Measurements from ENCODE around the gene AMOTL1.

AMOTL1 gene

DNA sequence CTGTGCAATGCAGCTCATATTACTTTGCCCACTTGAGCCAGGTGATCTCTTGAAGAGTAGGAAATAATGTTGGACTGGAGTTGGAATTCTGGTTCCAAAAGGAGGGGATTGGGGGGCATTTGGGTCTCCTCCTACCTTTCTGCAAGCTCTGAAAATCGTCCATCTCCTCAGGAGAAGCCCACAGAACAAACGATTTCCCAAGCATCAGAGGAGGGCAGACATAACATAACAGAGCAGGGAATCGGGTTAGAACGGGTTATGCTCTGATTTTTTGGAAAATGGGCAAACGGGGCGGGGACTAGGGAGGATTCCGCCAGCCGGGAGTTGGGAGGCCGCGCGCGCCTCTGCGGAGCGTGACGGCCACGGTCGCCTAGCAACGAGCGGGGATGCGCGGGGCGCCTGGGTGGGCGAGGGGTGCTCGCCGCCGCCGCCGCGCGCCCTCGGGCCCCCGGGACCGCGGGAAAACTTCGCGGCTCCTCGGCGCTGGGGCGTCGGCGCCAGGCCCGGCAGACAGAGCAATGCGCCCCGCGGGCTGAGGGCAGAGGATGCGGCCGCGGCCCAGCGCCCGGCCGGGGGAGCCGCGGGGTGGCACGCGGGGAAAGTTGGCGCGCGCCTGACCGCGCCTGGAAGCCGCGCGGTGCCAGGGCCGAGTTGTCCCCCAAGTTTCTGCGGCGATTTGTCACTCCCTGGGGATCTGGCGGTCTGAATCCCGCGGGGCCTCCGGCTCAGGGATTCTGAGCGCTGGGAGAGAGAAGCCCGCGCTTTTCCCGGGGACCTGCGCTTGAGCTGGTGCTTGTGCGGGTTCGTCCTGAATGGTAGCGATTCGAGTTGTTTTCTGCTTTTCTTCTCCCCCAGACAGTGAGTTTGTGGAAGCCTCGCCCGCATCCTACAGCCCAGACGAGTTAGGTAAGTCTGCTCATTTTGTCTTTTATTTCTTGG is 27.8 kb upstream of the AMOTL1 start:
- DNase-seq (ENCODE audit: insufficient read length, low spot score) (peak; percentile 35), FAIRE-seq (no peak)
- TF ChIP-seq PAX5 (IDR thresholded peaks at IDR 0.05; ENCODE audit: insufficient read depth, low read length, severe bottlenecking) (no peak), POLR2AphosphoS5 (IDR thresholded peaks at IDR 0.05; ENCODE audit: low read depth, low read length) (no peak), POLR2A (IDR thresholded peaks at IDR 0.05; ENCODE audit: low read depth, low read length) (no peak), SPI1 (IDR thresholded peaks at IDR 0.05; ENCODE audit: low read depth, low read length) (no peak)

DNA sequence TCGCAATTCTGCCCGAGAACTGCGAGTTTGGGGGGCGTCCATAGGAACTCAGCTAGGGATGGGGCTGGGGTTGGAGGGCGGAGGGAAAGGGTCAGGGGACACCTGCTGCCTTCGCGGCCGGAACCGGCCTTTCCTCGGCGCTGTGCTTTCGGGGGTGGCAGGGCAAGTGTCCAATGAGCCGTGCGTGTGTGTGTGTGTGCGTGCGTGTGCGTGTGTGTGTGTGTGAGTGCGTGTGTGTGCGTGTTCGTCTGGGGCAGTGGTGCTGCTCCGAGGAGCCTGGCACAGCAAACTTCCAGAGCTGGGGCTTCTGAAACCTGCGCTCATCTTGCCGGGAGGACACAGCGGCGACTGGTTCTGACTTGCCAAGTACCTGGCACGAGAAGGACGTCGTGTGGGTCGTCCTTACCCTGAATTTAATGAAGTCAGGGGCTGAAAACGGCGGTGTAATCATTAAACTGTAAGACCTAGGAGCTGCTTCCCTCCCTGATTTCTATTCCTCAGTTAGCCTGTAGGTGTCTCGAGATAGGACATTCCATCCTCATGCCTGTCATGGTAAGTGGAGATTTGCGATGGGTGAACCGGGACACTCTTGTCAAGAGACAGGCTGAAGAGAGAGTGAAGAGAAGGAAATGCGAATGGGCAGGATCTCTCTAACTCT is 27.0 kb upstream of the AMOTL1 start:
- DNase-seq (ENCODE audit: insufficient read length, low spot score) (peak; percentile 19), FAIRE-seq (peak; percentile 35)
- TF ChIP-seq POLR2A (IDR thresholded peaks at IDR 0.05; ENCODE audit: low read depth, low read length) (no peak), POU2F2 (IDR thresholded peaks at IDR 0.05; ENCODE audit: low read depth, low read length) (no peak)

DNA sequence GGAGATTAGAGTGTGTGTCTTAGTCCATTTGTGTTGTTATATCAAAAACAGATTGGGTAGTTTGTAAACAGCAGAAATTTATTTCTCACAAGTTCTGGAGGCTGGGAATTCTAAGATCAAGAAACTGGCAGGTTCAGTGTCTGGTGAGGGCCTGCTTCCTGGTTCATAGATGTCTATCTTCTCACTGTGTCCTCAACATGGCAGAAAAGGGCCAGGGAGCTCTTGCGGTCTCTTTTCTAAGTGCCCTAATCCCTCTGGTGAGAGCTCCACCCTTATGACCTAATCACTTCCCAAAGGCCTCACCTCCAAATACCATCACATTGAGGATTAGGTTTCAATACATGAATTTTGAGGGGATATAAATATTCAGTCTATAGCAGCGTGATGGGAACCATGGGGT is 25.5 kb upstream of the AMOTL1 start:
- FAIRE-seq (no peak), DNase-seq (ENCODE audit: insufficient read length, low spot score) (no peak)
- TF ChIP-seq PAX5 (IDR thresholded peaks at IDR 0.05; ENCODE audit: insufficient read depth, low read length, severe bottlenecking) (no peak), POLR2A (IDR thresholded peaks at IDR 0.05; ENCODE audit: low read depth, low read length) (no peak), TAF1 (IDR thresholded peaks at IDR 0.05; ENCODE audit: low read depth, low read length) (no peak), POLR2AphosphoS5 (IDR thresholded peaks at IDR 0.05; ENCODE audit: low read depth, low read length) (no peak), SPI1 (IDR thresholded peaks at IDR 0.05; ENCODE audit: low read depth, low read length) (no peak), POU2F2 (IDR thresholded peaks at IDR 0.05; ENCODE audit: low read depth, low read length) (no peak)

DNA sequence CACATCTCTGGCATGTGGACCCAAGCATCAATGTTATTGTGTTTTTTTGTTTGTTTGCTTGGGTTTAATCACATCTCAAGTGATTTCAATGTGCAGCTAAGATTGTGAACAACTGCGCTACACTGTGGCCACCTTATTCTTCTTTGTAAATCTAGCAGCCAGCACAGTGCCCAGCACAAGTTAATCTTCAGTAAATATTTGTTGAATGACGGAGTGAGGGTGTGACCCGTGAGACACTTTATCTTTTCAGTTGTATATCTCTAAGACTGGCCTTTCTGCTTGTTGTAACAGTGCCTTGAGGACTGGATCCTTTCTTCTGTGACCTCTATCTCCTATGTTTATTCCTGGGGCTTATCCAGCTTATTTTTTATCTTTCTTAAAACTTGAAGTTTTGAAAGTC is 21.4 kb upstream of the AMOTL1 start:
- DNase-seq (ENCODE audit: insufficient read length, low spot score), result no peak
- no peak for FAIRE-seq
- TF ChIP-seq POLR2A (IDR thresholded peaks at IDR 0.05; ENCODE audit: low read depth, low read length) (no peak), POU2F2 (IDR thresholded peaks at IDR 0.05; ENCODE audit: low read depth, low read length) (no peak), SPI1 (IDR thresholded peaks at IDR 0.05; ENCODE audit: low read depth, low read length) (no peak), TAF1 (IDR thresholded peaks at IDR 0.05; ENCODE audit: low read depth, low read length) (no peak), POLR2AphosphoS5 (IDR thresholded peaks at IDR 0.05; ENCODE audit: low read depth, low read length) (no peak), PAX5 (IDR thresholded peaks at IDR 0.05; ENCODE audit: insufficient read depth, low read length, severe bottlenecking) (no peak)

DNA sequence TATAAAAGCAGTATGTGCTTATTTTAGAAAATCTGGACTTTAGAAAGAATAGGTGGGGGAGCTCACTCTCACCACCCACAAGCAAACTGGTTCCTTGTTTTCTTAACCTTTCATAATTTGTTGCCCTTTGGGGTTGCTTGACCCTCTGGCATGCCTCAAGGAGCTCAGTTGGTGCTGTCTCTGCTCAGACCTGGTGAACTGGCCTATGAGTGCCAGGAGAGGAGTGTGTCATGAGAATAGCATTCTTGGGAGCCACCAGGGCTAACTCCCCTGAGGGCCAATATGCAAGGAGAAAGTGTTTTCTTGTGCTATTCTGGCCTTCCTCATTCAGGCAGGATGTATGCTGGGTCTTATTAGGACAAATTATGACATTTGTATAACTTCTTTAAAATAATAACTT is 21.0 kb upstream of the AMOTL1 start:
- FAIRE-seq (no peak), DNase-seq (ENCODE audit: insufficient read length, low spot score) (no peak)
- no peak for TF ChIP-seq POU2F2 (IDR thresholded peaks at IDR 0.05; ENCODE audit: low read depth, low read length)
- TF ChIP-seq POLR2A (IDR thresholded peaks at IDR 0.05; ENCODE audit: low read depth, low read length), result no peak
- TF ChIP-seq POLR2AphosphoS5 (IDR thresholded peaks at IDR 0.05; ENCODE audit: low read depth, low read length), result no peak
- TF ChIP-seq SPI1 (IDR thresholded peaks at IDR 0.05; ENCODE audit: low read depth, low read length), result no peak
- no peak for TF ChIP-seq TAF1 (IDR thresholded peaks at IDR 0.05; ENCODE audit: low read depth, low read length)
- no peak for TF ChIP-seq PAX5 (IDR thresholded peaks at IDR 0.05; ENCODE audit: insufficient read depth, low read length, severe bottlenecking)

DNA sequence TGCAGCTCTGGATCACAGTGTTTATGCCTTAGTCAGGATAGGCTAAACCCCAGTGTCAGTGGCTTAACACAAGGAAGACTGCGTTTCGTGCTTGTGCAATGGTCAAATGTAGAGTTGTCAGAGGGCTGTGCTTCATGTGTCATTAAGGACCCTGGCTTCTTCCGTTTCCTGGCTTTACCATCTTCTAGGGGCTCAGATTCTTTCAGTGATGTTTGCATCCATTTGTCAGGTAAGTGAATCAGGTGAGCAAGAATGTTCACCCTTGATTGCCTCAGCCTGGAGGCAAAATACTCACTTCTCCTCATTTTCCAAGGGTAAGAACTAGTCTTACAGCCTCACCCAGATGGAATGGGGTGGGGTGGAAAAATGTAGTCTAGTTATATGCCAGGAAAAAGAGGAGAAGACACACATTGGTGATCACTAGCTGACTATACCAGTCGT is 20.5 kb upstream of the AMOTL1 start:
- FAIRE-seq (no peak), DNase-seq (ENCODE audit: insufficient read length, low spot score) (no peak)
- TF ChIP-seq TAF1 (IDR thresholded peaks at IDR 0.05; ENCODE audit: low read depth, low read length) (no peak), SPI1 (IDR thresholded peaks at IDR 0.05; ENCODE audit: low read depth, low read length) (no peak), POU2F2 (IDR thresholded peaks at IDR 0.05; ENCODE audit: low read depth, low read length) (no peak), PAX5 (IDR thresholded peaks at IDR 0.05; ENCODE audit: insufficient read depth, low read length, severe bottlenecking) (no peak), POLR2A (IDR thresholded peaks at IDR 0.05; ENCODE audit: low read depth, low read length) (no peak)

DNA sequence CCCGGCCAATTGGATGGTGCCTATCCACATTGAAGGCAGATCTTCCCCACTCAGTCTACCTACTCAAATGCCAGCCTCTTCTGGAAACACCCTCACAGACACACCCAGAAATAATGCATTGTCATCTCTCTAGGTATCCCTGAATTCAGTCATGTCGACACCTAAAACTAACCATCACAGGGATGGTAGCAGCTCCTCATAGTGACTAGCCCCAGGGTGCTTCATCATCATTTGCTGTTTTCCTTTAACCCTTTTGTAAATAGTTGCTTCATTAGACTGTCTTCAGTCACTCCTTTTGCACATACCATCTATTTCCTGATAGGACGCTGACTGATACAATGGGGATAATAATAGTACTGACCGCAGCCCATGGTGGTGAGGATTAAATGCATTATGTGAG is 18.8 kb upstream of the AMOTL1 start:
- DNase-seq (ENCODE audit: insufficient read length, low spot score), result no peak
- FAIRE-seq, result no peak
- TF ChIP-seq POU2F2 (IDR thresholded peaks at IDR 0.05; ENCODE audit: low read depth, low read length) (no peak), POLR2AphosphoS5 (IDR thresholded peaks at IDR 0.05; ENCODE audit: low read depth, low read length) (no peak), POLR2A (IDR thresholded peaks at IDR 0.05; ENCODE audit: low read depth, low read length) (no peak), SPI1 (IDR thresholded peaks at IDR 0.05; ENCODE audit: low read depth, low read length) (no peak), TAF1 (IDR thresholded peaks at IDR 0.05; ENCODE audit: low read depth, low read length) (no peak), PAX5 (IDR thresholded peaks at IDR 0.05; ENCODE audit: insufficient read depth, low read length, severe bottlenecking) (no peak)

DNA sequence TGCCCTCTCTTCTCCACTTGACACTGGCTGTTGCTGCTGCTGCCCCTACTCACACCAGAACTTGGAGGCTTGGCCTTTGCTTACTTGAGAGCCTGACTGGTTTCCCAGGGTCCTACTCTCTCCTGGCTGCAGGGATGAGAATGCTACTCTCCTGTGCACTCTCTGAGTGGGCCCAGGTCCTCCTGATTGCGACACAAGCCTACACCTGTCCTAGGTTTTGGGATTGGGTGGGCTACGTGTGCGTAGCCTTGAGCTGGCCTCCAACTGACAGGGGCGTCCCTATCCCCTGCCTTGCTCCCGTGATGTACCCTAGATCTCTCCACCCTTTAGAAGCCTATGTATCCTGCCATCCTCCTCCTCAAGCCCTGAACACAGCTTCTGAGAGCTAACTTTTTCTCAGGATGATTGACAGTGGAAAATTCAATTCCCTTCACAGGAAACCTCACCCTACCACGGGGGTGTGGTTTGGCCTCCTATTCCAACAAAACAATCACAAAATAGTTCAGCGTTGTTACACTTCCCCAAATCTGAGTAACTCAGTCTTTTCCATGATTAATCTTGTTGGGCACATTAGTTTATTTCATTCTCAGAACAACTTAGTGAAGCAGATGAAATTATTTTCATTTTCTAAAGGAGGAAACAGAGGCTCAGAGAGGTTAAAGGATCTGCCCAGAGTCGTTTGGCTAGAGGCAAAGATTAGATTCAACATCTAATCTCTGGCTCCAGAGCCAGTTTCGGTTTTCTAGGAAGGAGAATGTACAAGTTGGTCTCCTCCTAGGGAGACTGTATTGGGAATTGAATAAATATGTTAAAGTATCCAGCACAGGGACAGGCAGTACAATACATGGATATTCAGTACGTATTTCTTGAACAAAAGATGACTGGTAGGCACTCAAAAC is 17.6 kb upstream of the AMOTL1 start:
- no peak for FAIRE-seq
- TF ChIP-seq PAX5 (IDR thresholded peaks at IDR 0.05; ENCODE audit: insufficient read depth, low read length, severe bottlenecking), result no peak
- no peak for DNase-seq (ENCODE audit: insufficient read length, low spot score)

DNA sequence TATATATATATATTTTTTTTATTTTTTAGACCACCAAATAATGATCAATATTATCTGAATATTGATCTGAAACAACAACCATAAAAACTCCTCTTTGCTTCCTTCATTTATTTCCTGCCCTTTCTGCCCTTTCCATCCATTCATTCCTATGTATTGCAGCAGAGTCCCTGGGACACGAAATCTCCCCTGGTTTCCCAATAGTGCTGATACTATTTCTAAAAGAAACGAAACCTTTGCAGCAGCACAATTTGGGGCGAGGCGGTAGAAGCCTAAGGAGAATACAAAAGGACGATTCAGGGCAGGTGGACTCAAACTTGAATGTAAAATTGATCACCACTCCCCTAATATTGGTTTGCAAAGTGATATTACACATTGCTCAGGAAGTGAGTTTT is 16.9 kb upstream of the AMOTL1 start:
- no peak for FAIRE-seq
- TF ChIP-seq POLR2A (IDR thresholded peaks at IDR 0.05; ENCODE audit: low read depth, low read length) (no peak), POU2F2 (IDR thresholded peaks at IDR 0.05; ENCODE audit: low read depth, low read length) (no peak), PAX5 (IDR thresholded peaks at IDR 0.05; ENCODE audit: insufficient read depth, low read length, severe bottlenecking) (no peak), TAF1 (IDR thresholded peaks at IDR 0.05; ENCODE audit: low read depth, low read length) (no peak), POLR2AphosphoS5 (IDR thresholded peaks at IDR 0.05; ENCODE audit: low read depth, low read length) (no peak), SPI1 (IDR thresholded peaks at IDR 0.05; ENCODE audit: low read depth, low read length) (no peak)
- DNase-seq (ENCODE audit: insufficient read length, low spot score), result no peak
